ENCODE data around the gene CELF2. TPM values are rescaled to one million over a fixed set of nuclear protein-coding genes. Genes with fewer than 3 reads are reported as not detected.

Gene CELF2
- total RNA-seq, 1 experiment from 2014 or later = 28.7 TPM

GRCh38 chr10:11249152-11249807 is 231.6 kb downstream of the CELF2 start:
- no peak overlapping the region for H3K27ac ChIP-seq (ENCODE audit: insufficient read length, low read depth, low read length)
- H3K4me2 ChIP-seq (ENCODE audit: insufficient read depth, insufficient read length, low read length) = no peak overlapping the region
- Mint-ChIP-seq H3K36me3 (ENCODE audit: insufficient read depth in 1 of 3, low read depth in 3 of 3) (peaks cover 0 to 7% (median 0%) of the 10 kb centered on the region in 3 experiments; a peak in 2 of 7 replicates), H3K9me3 (no peaks in the 10 kb centered on the region), H3K27me3 (ENCODE audit: low read depth) (no peaks in the 10 kb centered on the region), H3K27ac (peak overlapping the region in 2 of 3 experiments; percentile 27 to 56; a peak in 3 of 7 replicates), H3K4me3 (no peak overlapping the region), H3K4me1 (peaks cover 15 to 17% of the 10 kb centered on the region in 2 experiments)
- no peak overlapping the region for H3K23ac ChIP-seq (ENCODE audit: insufficient read length, low read depth, low read length)
- no peak overlapping the region; the same call in 1 of the 2 replicates for H3K14ac ChIP-seq (ENCODE audit: insufficient read depth, low read length)
- no peak overlapping the region for H3K9ac ChIP-seq (ENCODE audit: extremely low read depth, insufficient read length, low read length)
- TF ChIP-seq CTCF (conservative IDR thresholded peaks at IDR 0.05) = no peak
- H4K5ac ChIP-seq (ENCODE audit: insufficient read length, low read depth, low read length) = no peak overlapping the region
- H2BK20ac ChIP-seq (ENCODE audit: low read depth, low read length, poor library complexity, severe bottlenecking) = no peak overlapping the region
- H4K8ac ChIP-seq (replicated peaks; ENCODE audit: insufficient read length, low read depth, low read length) = no peak overlapping the region
- H3K18ac ChIP-seq (ENCODE audit: insufficient read length, low read depth, low read length) = no peak overlapping the region
- H3K23me2 ChIP-seq (ENCODE audit: insufficient read length, low read depth, low read length, poor library complexity, severe bottlenecking) = no peaks in the 10 kb centered on the region
- H4K20me1 ChIP-seq (ENCODE audit: control insufficient read depth, insufficient read depth, insufficient read length) = no peaks in the 10 kb centered on the region
- no peaks in the 10 kb centered on the region for H3K79me1 ChIP-seq (ENCODE audit: insufficient read depth, low read depth, low read length, poor library complexity, severe bottlenecking)
- H4K91ac ChIP-seq (ENCODE audit: insufficient read length, low read depth, low read length) = no peak overlapping the region
- H3K4me1 ChIP-seq (ENCODE audit: insufficient read depth, low read length) = peaks cover 7% of the 10 kb centered on the region
- H2BK5ac ChIP-seq (ENCODE audit: insufficient read length, low read length) = no peak overlapping the region
- no CpG with 5 or more reads among the region's 10 CpGs for WGBS (ENCODE audit: extremely low coverage, insufficient read length, low lambda C conversion rate)
- no peak overlapping the region for H2BK12ac ChIP-seq (ENCODE audit: insufficient read length, low read depth, low read length)
- H3K56ac ChIP-seq (ENCODE audit: insufficient read length, low read depth, low read length) = no peak overlapping the region
- DNase-seq = no peak
- no peak overlapping the region for H2AK5ac ChIP-seq (ENCODE audit: insufficient read length, low read length)
- H3T11ph ChIP-seq (ENCODE audit: low read length) = no peak overlapping the region
- H2BK120ac ChIP-seq (ENCODE audit: low read depth, low read length, poor library complexity, severe bottlenecking) = no peak overlapping the region
- H3K79me2 ChIP-seq (ENCODE audit: insufficient read depth, low read length) = no peaks in the 10 kb centered on the region
- no peak overlapping the region for H2BK15ac ChIP-seq (ENCODE audit: low read depth, low read length)
- H3K27me3 ChIP-seq (ENCODE audit: insufficient read depth, low read length) = no peaks in the 10 kb centered on the region
- no peaks in the 10 kb centered on the region for H3K9me3 ChIP-seq (ENCODE audit: control insufficient read depth, low read depth, low read length)
- no peak overlapping the region for H2AFZ ChIP-seq (ENCODE audit: low read length)
- no peak overlapping the region for H3K4ac ChIP-seq (ENCODE audit: low read depth, low read length)
